Measurements from ENCODE around the gene CLCN2. TPM values are rescaled to one million over a fixed set of nuclear protein-coding genes. Genes with fewer than 3 reads are reported as not detected.

Gene CLCN2
- total RNA-seq, 4 donors from 2014 or later, result 1.3 to 5.8 (median 1.9) TPM

DNA sequence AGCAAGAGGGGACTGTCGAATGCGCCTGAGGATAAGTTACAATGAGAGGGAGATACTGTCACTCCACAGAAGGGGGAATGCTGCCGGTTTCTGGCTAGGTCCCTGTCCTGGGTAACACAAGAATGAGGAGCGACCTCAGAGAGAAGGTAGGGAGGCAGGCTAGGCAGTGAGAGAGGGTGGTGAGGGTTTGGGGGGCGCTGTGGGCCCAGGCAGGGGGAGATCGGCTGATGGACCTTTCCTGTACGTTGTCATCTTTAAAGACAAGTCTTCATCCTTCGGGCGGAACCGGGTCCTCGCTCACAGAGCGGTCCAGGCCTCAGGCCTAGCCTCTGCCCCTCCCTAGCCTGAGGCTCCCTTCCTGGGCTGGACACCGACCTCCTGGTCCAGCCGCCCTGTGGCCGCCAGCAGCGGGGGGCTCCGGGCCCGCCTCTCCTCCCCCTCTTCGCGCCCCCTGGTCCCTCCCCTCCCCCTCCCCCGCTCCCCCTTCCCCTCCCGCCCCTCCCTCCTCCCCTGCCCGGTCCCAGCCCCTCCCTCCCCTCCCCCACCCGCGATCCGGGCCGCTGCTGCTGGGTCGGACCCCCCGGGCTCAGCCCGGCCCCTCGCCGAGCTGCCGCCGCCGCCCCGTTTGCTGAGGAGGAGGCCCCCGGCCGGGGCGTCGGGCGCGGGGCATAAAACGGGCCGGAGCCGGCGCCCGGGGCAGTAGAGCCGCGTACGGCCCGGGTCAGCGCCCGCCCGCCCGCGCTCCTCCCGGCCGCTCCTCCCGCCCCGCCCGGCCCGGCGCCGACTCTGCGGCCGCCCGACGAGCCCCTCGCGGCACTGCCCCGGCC, 18.2 kb upstream of the CLCN2 start, which contains the start of gene CHRD:
CHRD (plus strand) TSS at position 697 of the 827 bp plus-strand sequence. CDS start 265 bp downstream, outside the sequence.
- no peak for TF ChIP-seq CTCF (IDR thresholded peaks at IDR 0.05; ENCODE audit: low read depth)

GRCh38 chr3:184378651-184379357, 17.4 kb upstream of the CLCN2 start:
- TF ChIP-seq CTCF (IDR thresholded peaks at IDR 0.05; ENCODE audit: low read depth), result no peak

GRCh38 chr3:184377882-184378445, 16.6 kb upstream of the CLCN2 start, which contains the start of gene THPO:
THPO (minus strand) TSS chr3:184378207; CDS start chr3:184376259, 1,948 bp downstream.
- TF ChIP-seq CTCF (IDR thresholded peaks at IDR 0.05; ENCODE audit: low read depth), result no peak

DNA sequence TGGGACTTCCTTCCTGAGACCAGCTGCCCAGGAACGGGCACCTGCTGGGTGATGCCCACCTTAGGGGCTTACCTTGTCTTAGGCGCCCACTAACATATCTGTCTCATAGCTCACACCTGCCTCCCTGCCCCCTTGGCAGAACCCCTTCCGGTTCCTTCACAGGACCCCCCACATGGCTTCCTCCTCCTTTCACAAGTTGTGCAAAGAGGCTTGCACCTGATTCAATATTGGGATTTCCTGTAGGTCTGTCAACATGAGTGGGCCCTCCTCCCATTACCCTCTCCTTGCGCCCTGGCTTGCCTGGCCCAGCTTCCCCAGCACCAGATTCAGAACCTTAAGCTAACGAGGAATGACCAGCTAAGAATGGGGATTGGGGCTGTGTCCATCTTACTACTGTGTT, 16.0 kb upstream of the CLCN2 start:
- no peak for TF ChIP-seq CTCF (IDR thresholded peaks at IDR 0.05; ENCODE audit: low read depth)

- no peak for TF ChIP-seq CTCF (IDR thresholded peaks at IDR 0.05; ENCODE audit: low read depth)
Measured at GRCh38 chr3:184375747-184376461, 14.5 kb upstream of the CLCN2 start.

- no peak for TF ChIP-seq CTCF (IDR thresholded peaks at IDR 0.05; ENCODE audit: low read depth)
Measured at GRCh38 chr3:184373422-184373821, 12.0 kb upstream of the CLCN2 start.
